ENCODE measurements around the gene UPK3A.

The UPK3A gene

DNA sequence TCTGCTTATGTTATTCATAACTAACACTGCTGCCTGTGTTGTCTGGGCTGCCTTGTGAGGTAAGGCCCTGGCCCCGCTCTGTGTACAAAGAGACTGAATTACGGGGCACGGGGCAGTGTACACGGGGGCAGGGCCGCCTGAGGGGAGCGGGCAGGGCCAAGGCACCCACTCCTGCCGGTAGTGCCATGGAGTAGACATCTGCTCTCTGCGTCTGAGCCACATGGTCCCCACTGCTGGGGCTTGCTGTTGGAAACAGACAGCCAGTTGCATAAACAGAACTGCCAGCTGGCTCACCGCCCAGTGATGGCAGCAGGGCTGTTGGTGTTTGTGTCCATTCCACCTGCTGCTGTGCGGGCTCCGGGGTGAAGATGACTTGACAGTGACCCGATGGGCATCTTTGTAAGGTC, 44.8 kb downstream of the UPK3A start:
- DNase-seq (ENCODE audit: low read depth in 3 of 3), result no peak

DNA sequence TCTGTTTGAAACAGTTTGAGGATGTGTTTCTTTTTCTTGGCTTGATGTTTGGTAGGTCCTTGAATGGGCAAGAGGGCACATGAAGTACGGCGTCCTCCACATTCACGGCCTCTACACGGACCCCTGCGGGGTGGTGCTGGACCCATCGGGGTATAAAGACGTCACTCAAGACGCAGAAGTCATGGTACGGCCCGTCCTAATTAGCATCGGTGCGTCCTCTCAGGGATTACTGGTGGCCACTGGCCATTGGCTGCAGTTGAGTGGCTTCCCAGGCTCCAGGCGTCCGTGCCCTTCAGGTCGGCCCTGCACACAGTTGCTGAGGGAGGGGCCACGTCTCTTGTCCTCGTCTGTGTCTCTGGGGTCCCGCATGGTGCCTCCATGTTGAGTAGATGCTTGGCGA, 45.8 kb downstream of the UPK3A start:
- no peak for DNase-seq (ENCODE audit: low read depth in 3 of 3)

DNA sequence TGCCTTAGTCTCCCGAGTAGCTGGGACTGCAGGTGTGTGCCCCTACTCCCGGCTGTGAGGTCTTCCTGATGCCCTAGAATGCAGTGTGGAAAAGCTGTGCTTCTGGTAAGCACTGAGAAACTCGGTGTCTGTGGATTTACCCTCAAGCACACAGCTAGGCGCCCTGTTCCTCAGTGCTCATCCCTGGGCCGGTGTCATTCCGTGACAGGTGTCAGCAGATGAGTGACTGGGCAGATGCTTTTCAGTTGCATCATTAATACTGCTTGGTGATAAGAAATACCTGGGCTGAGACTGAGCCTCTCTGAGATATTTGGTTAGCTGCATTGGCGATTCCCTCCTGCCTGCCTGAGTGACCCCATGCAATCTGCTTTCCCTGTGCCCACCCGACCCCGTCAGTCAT, 46.7 kb downstream of the UPK3A start:
- no peak for DNase-seq (ENCODE audit: low read depth in 3 of 3)

- no peak for DNase-seq (ENCODE audit: low read depth in 3 of 3)
Measured at GRCh38 chr22:45332001-45332400, 47.3 kb downstream of the UPK3A start.

DNA sequence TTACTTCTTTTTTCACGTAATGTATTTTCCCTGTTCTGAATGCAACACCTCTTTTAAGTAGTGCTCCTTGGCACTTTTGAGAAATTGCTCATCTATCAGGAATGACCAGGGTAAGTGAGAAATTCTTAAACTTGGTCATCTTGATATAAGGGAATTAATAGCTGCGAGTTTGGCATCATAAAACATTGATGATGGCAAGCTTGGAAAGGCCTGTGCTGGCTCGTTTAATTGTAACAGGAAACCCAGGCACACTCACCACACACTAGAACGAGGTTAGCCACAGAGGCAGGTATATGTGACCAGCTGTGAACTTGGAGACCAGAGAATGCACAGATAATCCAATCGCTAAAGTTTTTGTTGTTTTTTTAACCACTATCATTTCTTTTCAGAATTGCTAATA, 49.3 kb downstream of the UPK3A start:
- no peak for DNase-seq (ENCODE audit: low read depth in 3 of 3)

- DNase-seq (ENCODE audit: low read depth in 3 of 3), result no peak
Measured at GRCh38 chr22:45334528-45334927, 49.8 kb downstream of the UPK3A start.

DNA sequence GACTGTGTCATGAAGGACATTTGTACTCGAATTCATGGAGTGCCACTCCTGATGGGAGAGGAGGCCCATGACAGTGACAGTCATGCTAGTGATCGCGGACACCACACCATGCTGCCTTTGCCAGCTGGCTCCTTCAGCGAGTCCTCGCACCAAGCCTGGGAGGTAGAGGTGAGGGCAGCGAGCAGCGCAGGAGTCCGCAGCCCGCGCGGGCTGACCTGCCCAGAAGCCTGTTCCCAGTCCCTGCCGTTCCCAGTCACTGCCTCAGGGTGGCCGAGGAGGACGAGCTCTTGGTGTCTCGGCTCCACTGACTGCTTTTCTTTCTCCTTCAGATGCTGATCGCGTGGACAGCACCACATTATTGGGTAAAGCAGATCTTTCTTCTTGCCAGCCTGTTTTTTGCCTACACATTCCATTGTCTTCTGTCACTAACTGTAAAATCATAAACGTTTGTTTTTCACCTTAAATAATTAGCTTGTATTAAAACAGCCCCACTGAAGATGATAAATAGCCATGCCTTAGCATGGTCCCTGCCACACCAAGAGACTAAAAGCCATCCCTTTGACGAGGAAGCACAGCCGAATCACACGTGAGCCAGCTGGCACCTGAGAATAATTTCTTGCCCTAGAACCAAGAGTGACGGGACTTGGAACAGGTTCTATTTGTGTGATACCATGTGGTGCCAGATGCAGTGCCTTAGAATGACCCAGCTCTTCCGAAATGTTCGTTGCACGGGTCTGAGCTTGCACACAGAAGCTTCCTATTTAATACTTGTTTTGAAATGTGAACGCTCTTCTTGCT, 50.5 kb downstream of the UPK3A start:
- DNase-seq (ENCODE audit: low read depth in 3 of 3), result no peak

DNA sequence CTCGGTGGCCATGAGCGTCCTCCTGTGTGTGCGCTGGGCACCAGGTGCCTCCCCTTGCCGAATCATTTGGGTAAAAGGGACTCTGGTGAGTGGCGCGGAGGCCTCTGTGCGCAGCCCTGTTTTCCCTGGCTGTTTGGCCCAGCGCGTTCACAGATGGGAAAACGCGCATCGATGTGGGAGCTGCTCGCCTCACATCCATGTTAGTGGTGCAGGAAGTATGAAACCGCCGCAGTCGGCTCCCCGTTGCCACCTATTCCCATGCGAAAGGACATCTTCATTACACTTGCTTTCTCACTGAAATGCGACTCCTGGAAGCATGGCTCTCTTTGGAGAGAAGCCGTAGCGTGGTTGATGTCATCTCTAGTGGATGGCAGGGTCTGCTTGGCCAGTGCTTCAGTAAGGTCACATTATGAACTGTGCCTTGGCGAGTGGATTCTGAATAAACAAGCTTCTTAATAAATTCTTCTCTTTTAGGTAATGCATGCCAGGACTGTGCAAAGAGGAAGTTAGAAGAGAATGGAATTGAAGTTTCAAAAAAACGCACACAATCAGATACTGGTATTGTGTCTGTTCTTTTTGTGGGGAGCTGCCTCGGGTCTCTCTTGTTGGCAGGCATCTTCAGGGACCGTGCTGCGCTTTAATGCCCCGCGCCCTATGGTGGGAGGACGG, 51.2 kb downstream of the UPK3A start:
- DNase-seq (ENCODE audit: low read depth in 3 of 3), result no peak

DNA sequence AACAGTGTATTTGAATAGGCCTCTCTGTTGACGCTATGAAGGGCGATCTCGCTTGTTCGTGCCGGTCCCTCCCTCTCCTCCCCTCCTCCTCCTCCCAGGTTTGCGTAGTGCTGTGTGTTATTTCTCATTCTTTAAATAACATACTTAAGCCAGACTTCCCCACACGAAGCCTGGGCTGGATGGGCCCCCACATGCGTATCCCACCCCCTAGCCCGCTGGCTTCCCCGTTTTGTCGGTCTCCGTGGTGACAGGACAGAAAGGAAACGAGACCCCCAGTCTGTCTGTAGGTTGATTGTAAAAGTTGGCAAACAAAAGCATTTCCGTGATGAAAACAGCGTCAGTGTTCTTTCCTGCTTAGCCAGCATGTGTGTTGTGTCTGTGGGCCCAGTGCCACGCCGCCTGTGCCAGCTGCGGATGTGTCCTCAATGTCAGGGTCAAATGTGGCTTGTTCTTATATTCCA, 52.3 kb downstream of the UPK3A start:
- no peak for DNase-seq (ENCODE audit: low read depth in 3 of 3)

GRCh38 chr22:45337536-45337935, 52.8 kb downstream of the UPK3A start:
- no peak for DNase-seq (ENCODE audit: low read depth in 3 of 3)

DNA sequence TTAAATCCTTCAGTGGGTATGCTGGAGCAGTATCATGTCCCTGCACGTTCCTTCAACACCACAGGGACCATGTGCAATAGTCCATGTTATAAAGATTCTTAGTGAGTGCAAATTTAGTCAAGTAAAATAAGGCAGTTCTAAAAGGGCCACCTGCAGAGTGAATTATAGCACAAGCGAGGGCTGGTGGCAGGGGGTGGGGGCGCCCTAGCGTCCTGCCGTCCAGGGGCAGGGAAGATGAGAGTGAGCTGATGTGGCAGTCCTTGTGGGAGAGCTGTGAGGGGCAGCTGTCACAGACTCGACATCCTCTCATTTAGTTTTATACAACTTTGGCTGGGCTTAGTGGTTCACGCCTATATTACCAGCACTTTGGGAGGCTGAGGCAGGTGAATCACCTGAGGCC, 54.0 kb downstream of the UPK3A start:
- no peak for DNase-seq (ENCODE audit: low read depth in 3 of 3)

- DNase-seq (ENCODE audit: low read depth in 3 of 3), result no peak
Measured at GRCh38 chr22:45340323-45340722, 55.6 kb downstream of the UPK3A start.

DNA sequence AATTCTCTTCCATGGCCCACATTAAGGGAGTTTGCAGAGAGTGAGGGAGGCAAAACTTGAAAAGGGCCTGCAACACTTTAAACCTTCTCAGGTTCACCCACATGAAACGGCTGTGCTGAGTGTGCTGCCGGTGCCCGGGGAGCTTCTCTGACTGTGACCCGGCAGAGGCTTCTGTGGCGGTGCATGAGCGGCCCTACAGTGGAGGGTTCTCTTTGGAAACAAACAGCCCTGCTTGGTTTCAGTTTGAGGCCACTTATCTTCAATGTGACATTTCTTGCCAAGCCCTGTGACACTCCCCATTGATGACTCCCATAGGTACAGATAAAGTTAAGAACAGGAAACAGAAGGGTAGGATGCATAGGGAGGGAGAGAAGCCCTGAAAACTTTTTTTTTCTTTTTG, 56.7 kb downstream of the UPK3A start:
- DNase-seq (ENCODE audit: low read depth in 3 of 3), result peak; percentile 22 to 55 (median 28)

DNA sequence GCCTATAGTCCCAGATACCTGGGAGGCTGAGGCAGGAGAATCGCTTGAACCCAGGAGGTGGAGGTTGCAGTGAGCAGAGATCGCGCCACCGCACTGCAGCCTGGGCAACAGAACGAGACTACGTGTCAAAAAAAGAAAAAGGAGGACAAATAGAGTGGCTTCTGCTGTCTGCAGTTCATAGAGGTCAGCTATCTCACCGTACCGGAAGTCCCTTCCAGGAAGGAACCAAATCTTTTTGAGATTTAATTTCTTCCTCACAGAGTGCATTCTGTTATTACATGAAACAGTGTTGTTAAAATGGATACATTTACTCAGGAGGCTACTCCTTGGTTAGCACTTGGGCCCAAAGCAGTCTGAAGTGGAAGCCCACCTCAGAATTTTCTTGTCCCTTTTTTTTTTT, 58.4 kb downstream of the UPK3A start:
- DNase-seq (ENCODE audit: low read depth in 3 of 3), result no peak

GRCh38 chr22:45344334-45344733, 59.6 kb downstream of the UPK3A start:
- no peak for DNase-seq (ENCODE audit: low read depth in 3 of 3)

All from stimulated activated CD4-positive, alpha-beta T cell treated with anti-CD3 and anti-CD28 coated beads, TNF-alpha, amount 100 ng/mL, for 24 hours (primary cell).